ENCODE results near the gene NXT1. TPM values are rescaled to one million over a fixed set of nuclear protein-coding genes. Genes with fewer than 3 reads are reported as not detected.

NXT1 gene
- polyA plus RNA-seq, 1 donor from 2014 or later = 46.3 TPM

GRCh38 chr20:23365390-23366165, 15.0 kb downstream of the NXT1 start:
- no peak overlapping the region for H3K4me2 ChIP-seq (ENCODE audit: low read length)
- H2AFZ ChIP-seq (ENCODE audit: low read depth, low read length) = no peak overlapping the region
- H3K36me3 ChIP-seq (ENCODE audit: insufficient read depth, low read length) = peaks cover 17% of the 10 kb centered on the region

GRCh38 chr20:23366384-23366783, 15.8 kb downstream of the NXT1 start:
- no peak overlapping the region for H2AFZ ChIP-seq (ENCODE audit: low read depth, low read length)
- no peak for TF ChIP-seq TAF1 (IDR thresholded peaks at IDR 0.05; ENCODE audit: low read depth)
- no peak overlapping the region for H3K9ac ChIP-seq (ENCODE audit: low read length)
- H3K36me3 ChIP-seq (ENCODE audit: insufficient read depth, low read length) = peaks cover 25% of the 10 kb centered on the region
- H3K4me2 ChIP-seq (ENCODE audit: low read length) = peak overlapping the region; percentile 34
- H3K9me3 ChIP-seq (ENCODE audit: low read length) = no peaks in the 10 kb centered on the region
- H3K27me3 ChIP-seq (ENCODE audit: insufficient read depth, low read depth, low read length) = no peaks in the 10 kb centered on the region
- peak overlapping the region; percentile 48 for H3K4me3 ChIP-seq (ENCODE audit: low read length)
- H3K27ac ChIP-seq (ENCODE audit: low read length) = no peak overlapping the region
- H3F3A ChIP-seq (ENCODE audit: insufficient read depth, low read length, poor library complexity, severe bottlenecking) = no peaks in the 10 kb centered on the region
- H3K9me2 ChIP-seq (ENCODE audit: insufficient read depth, low read length) = no peaks in the 10 kb centered on the region
- no peaks in the 10 kb centered on the region for H4K20me1 ChIP-seq (ENCODE audit: insufficient read depth)
- H3K79me2 ChIP-seq (replicated peaks; ENCODE audit: insufficient read depth, low read length) = peaks cover 53% of the 10 kb centered on the region

More at GRCh38 chr20:23365390-23366165, 15.0 kb downstream of the NXT1 start:
- Histone ChIP-seq H4K20me1 (ENCODE audit: insufficient read depth) (no peaks in the 10 kb centered on the region), H3K79me2 (replicated peaks; ENCODE audit: insufficient read depth, low read length) (peaks cover 53% of the 10 kb centered on the region), H3K4me3 (ENCODE audit: low read length) (peak overlapping the region; percentile 48), H3K9me2 (ENCODE audit: insufficient read depth, low read length) (no peaks in the 10 kb centered on the region), H3K27me3 (ENCODE audit: insufficient read depth, low read depth, low read length) (no peaks in the 10 kb centered on the region), H3K9ac (ENCODE audit: low read length) (no peak overlapping the region), H3K27ac (ENCODE audit: low read length) (no peak overlapping the region), H3K9me3 (ENCODE audit: low read length) (no peaks in the 10 kb centered on the region), H3F3A (ENCODE audit: insufficient read depth, low read length, poor library complexity, severe bottlenecking) (peaks cover 4% of the 10 kb centered on the region)
- TF ChIP-seq CTCF (IDR thresholded peaks at IDR 0.05; ENCODE audit: poor library complexity, severe bottlenecking) (no peak), TAF1 (IDR thresholded peaks at IDR 0.05; ENCODE audit: low read depth) (no peak), RAD21 (conservative IDR thresholded peaks at IDR 0.05) (no peak)

GRCh38 chr20:23367770-23368169, 17.2 kb downstream of the NXT1 start:
- no peaks in the 10 kb centered on the region for H3K9me3 ChIP-seq (ENCODE audit: low read length)
- no peak overlapping the region for H3K27ac ChIP-seq (ENCODE audit: low read length)
- no peak for TF ChIP-seq REST (IDR thresholded peaks at IDR 0.05; ENCODE audit: borderline replicate concordance)
- TF ChIP-seq EP300 (conservative IDR thresholded peaks at IDR 0.05; ENCODE audit: poor library complexity, severe bottlenecking) = no peak
- TF ChIP-seq MXI1 (conservative IDR thresholded peaks at IDR 0.05; ENCODE audit: poor library complexity, severe bottlenecking) = no peak
- no peak for TF ChIP-seq SMC3 (conservative IDR thresholded peaks at IDR 0.05; ENCODE audit: poor library complexity)
- no peak for TF ChIP-seq EZH2 (IDR thresholded peaks at IDR 0.05; ENCODE audit: borderline replicate concordance, insufficient read depth, low read length, poor library complexity, severe bottlenecking)
- no peak for TF ChIP-seq TAF1 (IDR thresholded peaks at IDR 0.05; ENCODE audit: low read depth)
- no peak for TF ChIP-seq RAD21 (conservative IDR thresholded peaks at IDR 0.05)
- no peak for TF ChIP-seq POLR2AphosphoS5 (IDR thresholded peaks at IDR 0.05)
- TF ChIP-seq CTCF (IDR thresholded peaks at IDR 0.05; ENCODE audit: poor library complexity, severe bottlenecking) = no peak
- no peaks in the 10 kb centered on the region for H4K20me1 ChIP-seq (ENCODE audit: insufficient read depth)
- H3F3A ChIP-seq (ENCODE audit: insufficient read depth, low read length, poor library complexity, severe bottlenecking) = no peaks in the 10 kb centered on the region
- H3K4me2 ChIP-seq (ENCODE audit: low read length) = no peak overlapping the region
- no peak overlapping the region for H2AFZ ChIP-seq (ENCODE audit: low read depth, low read length)
- peaks cover 29% of the 10 kb centered on the region for H3K36me3 ChIP-seq (ENCODE audit: insufficient read depth, low read length)
- H3K9me2 ChIP-seq (ENCODE audit: insufficient read depth, low read length) = no peaks in the 10 kb centered on the region
- no peak overlapping the region for H3K9ac ChIP-seq (ENCODE audit: low read length)
- no peaks in the 10 kb centered on the region for H3K27me3 ChIP-seq (ENCODE audit: insufficient read depth, low read depth, low read length)
- peak overlapping the region; percentile 48 for H3K4me3 ChIP-seq (ENCODE audit: low read length)
- H3K79me2 ChIP-seq (replicated peaks; ENCODE audit: insufficient read depth, low read length) = peaks cover 49% of the 10 kb centered on the region
